ENCODE data around the gene SORL1-AS1.

The SORL1-AS1 gene

GRCh38 chr11:121421149-121421901 lies 31.4 kb downstream of the SORL1-AS1 start:
- TF ChIP-seq CTCF (IDR thresholded peaks at IDR 0.05; ENCODE audit: insufficient read depth, low read length), result no peak
- DNase-seq (ENCODE audit: low read depth), result no peak
- no peak overlapping the region for H3K4me3 ChIP-seq (ENCODE audit: low read depth, low read length)

- no peak overlapping the region for H3K4me3 ChIP-seq (ENCODE audit: low read depth, low read length)
- TF ChIP-seq CTCF (IDR thresholded peaks at IDR 0.05; ENCODE audit: insufficient read depth, low read length), result no peak
- no peak for DNase-seq (ENCODE audit: low read depth)
These were observed 32.4 kb downstream of the SORL1-AS1 start for GRCh38 chr11:121420398-121420797.

GRCh38 chr11:121419836-121420235 lies 32.9 kb downstream of the SORL1-AS1 start:
- TF ChIP-seq CTCF (IDR thresholded peaks at IDR 0.05; ENCODE audit: insufficient read depth, low read length), result no peak
- DNase-seq (ENCODE audit: low read depth), result no peak

GRCh38 chr11:121418625-121419114 lies 34.1 kb downstream of the SORL1-AS1 start:
- DNase-seq (ENCODE audit: low read depth), result no peak
- TF ChIP-seq CTCF (IDR thresholded peaks at IDR 0.05; ENCODE audit: insufficient read depth, low read length), result no peak
- H3K4me3 ChIP-seq (ENCODE audit: low read depth, low read length), result no peak overlapping the region

More at GRCh38 chr11:121419836-121420235, 32.9 kb downstream of the SORL1-AS1 start:
- H3K4me3 ChIP-seq (ENCODE audit: low read depth, low read length), result no peak overlapping the region

GRCh38 chr11:121417607-121418006 lies 35.2 kb downstream of the SORL1-AS1 start:
- DNase-seq (ENCODE audit: low read depth), result no peak
- H3K4me3 ChIP-seq (ENCODE audit: low read depth, low read length), result no peak overlapping the region
- no peak for TF ChIP-seq CTCF (IDR thresholded peaks at IDR 0.05; ENCODE audit: insufficient read depth, low read length)

- no peak overlapping the region for H3K4me3 ChIP-seq (ENCODE audit: low read depth, low read length)
- DNase-seq (ENCODE audit: low read depth), result peak; percentile 94
- no peak for TF ChIP-seq CTCF (IDR thresholded peaks at IDR 0.05; ENCODE audit: insufficient read depth, low read length)
These were observed 35.7 kb downstream of the SORL1-AS1 start for GRCh38 chr11:121417055-121417551.
